ENCODE measurements around the gene KCNG2. TPM values are rescaled to one million over a fixed set of nuclear protein-coding genes. Genes with fewer than 3 reads are reported as not detected.

The KCNG2 gene
- total RNA-seq, 1 donor = not detected

DNA sequence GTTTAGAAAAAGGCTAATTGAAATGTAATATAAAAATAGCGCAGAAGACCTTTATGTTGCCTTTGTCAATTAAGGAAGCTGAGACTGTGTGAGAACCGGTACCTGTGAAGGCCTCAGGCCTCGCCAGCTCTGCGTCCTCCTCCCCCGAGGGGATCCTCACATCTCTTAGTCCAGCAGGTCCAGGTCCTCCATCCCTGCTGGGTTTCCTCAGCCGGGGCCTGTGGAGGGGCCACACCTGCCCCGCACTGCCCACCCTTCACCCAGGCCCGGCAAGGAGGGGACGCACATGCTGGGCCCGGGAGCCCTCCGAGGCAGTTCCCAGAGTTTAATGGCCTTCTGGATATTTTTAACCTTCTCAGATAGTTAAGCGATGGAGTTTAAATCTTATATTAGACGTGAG lies 3.5 kb downstream of the KCNG2 start:
- TF ChIP-seq, protein P1, sequence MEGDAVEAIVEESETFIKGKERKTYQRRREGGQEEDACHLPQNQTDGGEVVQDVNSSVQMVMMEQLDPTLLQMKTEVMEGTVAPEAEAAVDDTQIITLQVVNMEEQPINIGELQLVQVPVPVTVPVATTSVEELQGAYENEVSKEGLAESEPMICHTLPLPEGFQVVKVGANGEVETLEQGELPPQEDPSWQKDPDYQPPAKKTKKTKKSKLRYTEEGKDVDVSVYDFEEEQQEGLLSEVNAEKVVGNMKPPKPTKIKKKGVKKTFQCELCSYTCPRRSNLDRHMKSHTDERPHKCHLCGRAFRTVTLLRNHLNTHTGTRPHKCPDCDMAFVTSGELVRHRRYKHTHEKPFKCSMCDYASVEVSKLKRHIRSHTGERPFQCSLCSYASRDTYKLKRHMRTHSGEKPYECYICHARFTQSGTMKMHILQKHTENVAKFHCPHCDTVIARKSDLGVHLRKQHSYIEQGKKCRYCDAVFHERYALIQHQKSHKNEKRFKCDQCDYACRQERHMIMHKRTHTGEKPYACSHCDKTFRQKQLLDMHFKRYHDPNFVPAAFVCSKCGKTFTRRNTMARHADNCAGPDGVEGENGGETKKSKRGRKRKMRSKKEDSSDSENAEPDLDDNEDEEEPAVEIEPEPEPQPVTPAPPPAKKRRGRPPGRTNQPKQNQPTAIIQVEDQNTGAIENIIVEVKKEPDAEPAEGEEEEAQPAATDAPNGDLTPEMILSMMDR (IDR thresholded peaks at IDR 0.05; ENCODE audit: insufficient read depth, low read length) = no peak
- no peak overlapping the region for H3K4me3 ChIP-seq (ENCODE audit: low read depth, low read length)
- DNase-seq (ENCODE audit: low read depth) = no peak

DNA sequence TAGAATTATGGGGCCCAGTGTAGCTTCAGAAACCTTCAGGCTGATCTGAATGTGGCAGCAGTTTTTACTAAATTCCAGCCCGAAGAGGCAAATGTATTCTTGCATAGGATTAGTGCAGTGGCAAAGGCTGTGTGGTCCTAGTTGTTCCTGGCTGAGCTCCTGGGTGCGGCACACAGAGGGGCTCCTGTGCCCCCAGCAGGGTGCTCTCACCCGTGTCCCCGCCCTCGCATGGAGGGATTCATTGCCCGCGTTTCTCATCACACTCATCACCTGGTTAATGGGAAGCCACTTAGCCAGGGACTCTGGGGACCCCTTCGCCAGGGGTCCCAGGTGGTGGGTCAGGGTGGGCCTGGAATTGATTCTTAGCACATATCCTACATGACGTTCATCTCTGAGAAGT lies 3.9 kb downstream of the KCNG2 start:
- no peak overlapping the region for H3K4me3 ChIP-seq (ENCODE audit: low read depth, low read length)
- no peak for DNase-seq (ENCODE audit: low read depth)
- TF ChIP-seq, protein P1 (IDR thresholded peaks at IDR 0.05; ENCODE audit: insufficient read depth, low read length) = no peak

DNA sequence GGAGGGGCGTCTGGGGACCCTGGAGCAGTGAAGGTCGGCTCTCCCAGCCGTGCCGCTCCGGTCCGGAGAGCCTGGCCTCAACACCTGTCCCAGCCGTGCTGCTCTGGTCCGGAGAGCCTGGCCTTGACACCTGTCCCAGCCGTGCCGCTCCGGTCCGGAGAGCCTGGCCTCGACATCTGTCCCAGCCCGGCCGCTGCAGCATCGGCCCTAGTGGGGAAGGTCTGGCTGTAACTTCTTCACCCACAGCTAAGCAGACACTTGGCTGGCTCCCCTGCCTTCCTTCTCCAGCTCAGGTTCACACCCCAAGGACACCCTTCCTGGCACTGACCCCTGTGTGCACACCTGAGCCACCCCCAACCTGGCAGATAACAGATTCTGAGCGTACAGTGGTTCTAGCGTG lies 4.6 kb downstream of the KCNG2 start:
- TF ChIP-seq, protein P1 (IDR thresholded peaks at IDR 0.05; ENCODE audit: insufficient read depth, low read length) = no peak
- no peak for DNase-seq (ENCODE audit: low read depth)
- H3K4me3 ChIP-seq (ENCODE audit: low read depth, low read length) = no peak overlapping the region

DNA sequence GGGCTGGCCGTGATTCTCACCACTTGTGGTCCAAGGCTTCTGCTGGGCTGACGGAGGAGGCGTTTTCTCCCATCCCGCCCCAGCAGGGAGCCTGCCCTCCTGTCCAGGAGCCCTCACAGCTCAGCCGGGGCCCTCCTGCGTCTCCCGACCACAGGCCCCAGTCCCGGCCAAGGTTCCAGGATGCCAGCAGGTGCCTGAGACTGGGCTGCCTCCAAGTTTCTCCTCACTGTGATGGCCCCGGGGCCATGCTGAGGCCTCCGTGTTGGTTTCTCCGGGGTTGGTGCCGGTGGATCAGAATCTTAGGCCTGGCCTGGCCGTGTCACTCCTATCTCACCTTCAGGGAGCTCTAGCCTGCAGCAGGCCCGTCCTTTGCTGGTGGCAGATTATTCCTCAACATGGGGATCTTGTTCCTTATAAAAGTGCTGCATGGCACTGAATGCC lies 5.9 kb downstream of the KCNG2 start:
- DNase-seq (ENCODE audit: low read depth) = no peak
- TF ChIP-seq, protein P1 (IDR thresholded peaks at IDR 0.05; ENCODE audit: insufficient read depth, low read length) = no peak
- no peak overlapping the region for H3K4me3 ChIP-seq (ENCODE audit: low read depth, low read length)

DNA sequence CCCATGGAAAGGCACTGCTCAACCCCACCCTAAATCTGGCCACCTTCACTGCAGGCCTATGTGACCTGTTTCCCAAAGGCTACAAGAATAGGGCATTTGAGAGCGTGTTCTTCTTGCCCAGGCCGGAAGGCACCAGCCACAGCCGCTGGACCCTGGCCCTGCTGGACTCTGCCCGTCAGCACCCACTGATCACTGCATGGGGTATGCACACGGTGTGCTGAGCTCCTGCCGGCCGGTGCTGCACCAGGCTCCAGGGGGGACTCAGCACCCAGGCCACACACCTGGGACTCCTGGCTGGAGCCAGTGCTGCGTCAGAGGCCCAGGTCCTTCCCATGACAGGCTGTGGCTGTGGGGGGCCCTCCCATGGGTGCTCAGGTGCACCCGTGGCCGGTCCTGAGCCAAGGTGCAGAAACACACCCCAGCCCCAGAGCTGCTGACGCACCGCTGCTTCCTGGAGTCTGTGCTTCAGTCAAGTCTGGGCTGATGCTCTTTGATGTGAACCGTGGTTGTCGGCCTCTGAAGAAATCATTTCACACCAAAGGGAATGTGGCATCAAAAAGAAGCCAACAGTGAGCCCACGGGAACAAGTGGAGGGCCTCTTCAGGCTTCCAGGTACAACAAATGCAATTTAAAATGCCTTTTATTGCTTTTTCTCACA lies 6.5 kb downstream of the KCNG2 start:
- no peak overlapping the region for H3K4me3 ChIP-seq (ENCODE audit: low read depth, low read length)
- TF ChIP-seq, protein P1 (IDR thresholded peaks at IDR 0.05; ENCODE audit: insufficient read depth, low read length) = no peak
- no peak for DNase-seq (ENCODE audit: low read depth)

DNA sequence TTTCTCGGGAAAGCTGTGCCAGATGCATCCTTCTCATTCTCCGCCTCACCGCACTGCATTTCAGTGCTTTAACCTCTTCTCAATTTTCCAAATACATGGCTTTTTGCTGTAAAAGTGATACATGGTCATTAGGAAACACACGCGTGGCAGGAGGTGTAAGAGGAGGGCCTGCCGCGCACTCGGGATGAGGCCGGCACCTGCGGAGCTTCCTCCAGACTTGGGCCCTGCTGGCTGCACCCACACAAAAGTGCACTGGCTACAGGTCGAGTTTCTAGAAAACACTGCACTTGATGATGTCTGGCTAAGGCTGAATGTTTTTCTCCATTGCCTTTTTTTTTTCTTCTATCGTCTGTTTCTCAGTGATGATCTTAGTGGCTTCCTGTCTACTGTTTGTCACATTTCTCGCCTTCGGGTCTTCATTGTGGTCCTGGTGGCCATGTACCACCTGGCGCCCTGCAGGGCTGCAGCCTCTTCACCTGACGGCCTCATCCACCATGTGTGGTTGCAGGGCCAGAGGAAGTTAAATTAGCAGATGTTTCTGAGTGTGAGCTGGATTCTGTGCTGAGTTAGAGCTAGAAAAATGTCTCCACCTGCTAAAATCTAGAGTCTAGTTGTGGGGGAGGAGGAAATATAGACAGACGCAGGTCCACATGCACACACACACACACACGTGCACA lies 7.6 kb downstream of the KCNG2 start:
- TF ChIP-seq, protein P1 (IDR thresholded peaks at IDR 0.05; ENCODE audit: insufficient read depth, low read length) = no peak
- H3K4me3 ChIP-seq (ENCODE audit: low read depth, low read length) = no peak overlapping the region
- no peak for DNase-seq (ENCODE audit: low read depth)
